Stimulated activated CD8-positive, alpha-beta memory T cell treated with anti-CD3 and anti-CD28 coated beads, Interleukin-4, amount 100 ng/mL, for 1 hour (primary cell): ENCODE data around the gene MAP4K3.
"Not testable (repeated sequence)": the region's sequence is repeated elsewhere in the genome, so short reads cannot be mapped to it uniquely, and the experiment has no call there.

Source experiments
- DNase-seq, 2 donors: peaks; one replicate each; pipeline ENCODE4 v3.0.0-alpha.2; 2020; ENCODE audit warnings: low read depth in 2 of 2, low spot score in 1 of 2

Gene MAP4K3

GRCh38 chr2:39244963-39245625 lies 192.0 kb downstream of the MAP4K3 start:
- not testable (repeated sequence) for DNase-seq

GRCh38 chr2:39244241-39244862 lies 192.7 kb downstream of the MAP4K3 start:
- not testable (repeated sequence) for DNase-seq

GRCh38 chr2:39243469-39244123 lies 193.5 kb downstream of the MAP4K3 start, which contains the start of gene CDKL4:
CDKL4 (minus strand) TSS chr2:39243970.
- DNase-seq: no peak

GRCh38 chr2:39241588-39241987 lies 195.5 kb downstream of the MAP4K3 start:
- no peak for DNase-seq

GRCh38 chr2:39240758-39241157 lies 196.3 kb downstream of the MAP4K3 start:
- DNase-seq: no peak

GRCh38 chr2:39234754-39235153 lies 202.3 kb downstream of the MAP4K3 start:
- no peak for DNase-seq

- no peak for DNase-seq
Measured at GRCh38 chr2:39232141-39232540, 204.9 kb downstream of the MAP4K3 start.

- DNase-seq: no peak
Measured at GRCh38 chr2:39228413-39229209, 208.5 kb downstream of the MAP4K3 start.

GRCh38 chr2:39227628-39228412 lies 209.3 kb downstream of the MAP4K3 start:
- peak; percentile 61 to 73 for DNase-seq

GRCh38 chr2:39225567-39225966 lies 211.5 kb downstream of the MAP4K3 start:
- DNase-seq: no peak

- no peak for DNase-seq
Measured at GRCh38 chr2:39223909-39224308, 213.2 kb downstream of the MAP4K3 start.

GRCh38 chr2:39221459-39221858 lies 215.6 kb downstream of the MAP4K3 start:
- no peak for DNase-seq

- no peak for DNase-seq
Measured at GRCh38 chr2:39220136-39220535, 216.9 kb downstream of the MAP4K3 start.

- DNase-seq: no peak
Measured at GRCh38 chr2:39218391-39218790, 218.7 kb downstream of the MAP4K3 start.

GRCh38 chr2:39217192-39217550 lies 219.9 kb downstream of the MAP4K3 start:
- no peak for DNase-seq

GRCh38 chr2:39216346-39217191 lies 220.5 kb downstream of the MAP4K3 start:
- peak; percentile 6 to 41 for DNase-seq

- no peak for DNase-seq
Measured at GRCh38 chr2:39215545-39215944, 221.5 kb downstream of the MAP4K3 start.

- DNase-seq: no peak
Measured at GRCh38 chr2:39213015-39213414, 224.1 kb downstream of the MAP4K3 start.

GRCh38 chr2:39210846-39211245 lies 226.2 kb downstream of the MAP4K3 start:
- no peak for DNase-seq

- no peak for DNase-seq
Measured at GRCh38 chr2:39203382-39203781, 233.7 kb downstream of the MAP4K3 start.
